ENCODE results near the gene GAL.

Gene GAL

DNA sequence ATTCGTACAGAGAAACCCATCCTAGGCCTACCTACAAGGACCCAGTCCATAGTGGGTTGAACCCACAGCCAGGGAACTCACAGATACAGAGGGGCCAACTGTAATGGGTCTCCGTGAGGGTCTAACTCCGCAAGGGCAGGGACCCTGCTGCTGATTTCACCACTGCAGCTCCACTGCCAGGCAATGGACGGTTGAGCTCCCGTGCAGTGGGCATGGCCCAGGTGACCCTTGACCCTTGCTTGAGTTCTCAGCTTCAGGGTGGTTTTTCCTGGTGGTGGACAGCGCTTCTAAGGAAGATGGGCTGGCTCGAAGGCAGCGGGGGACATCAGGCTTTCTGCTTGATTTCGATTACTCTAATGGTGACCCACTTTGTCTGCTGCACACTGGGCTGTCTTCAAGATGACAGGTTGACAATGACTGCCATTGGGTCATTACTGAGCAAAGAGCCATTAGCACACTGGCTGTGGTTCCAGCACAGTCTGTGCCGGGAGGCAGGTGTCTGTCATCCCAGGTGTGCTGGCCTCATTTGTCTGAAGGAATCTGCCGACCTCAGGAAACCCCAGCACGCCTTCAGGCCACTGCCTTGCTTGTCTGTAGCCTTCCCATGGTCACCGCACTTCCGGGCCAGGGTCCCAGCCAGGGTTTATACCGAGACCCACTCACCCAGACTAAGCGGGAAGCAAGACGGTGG is 3.7 kb upstream of the GAL start:
- no peak for DNase-seq (ENCODE audit: low read depth in 3 of 3)

- DNase-seq (ENCODE audit: low read depth in 3 of 3): no peak
These were observed 1.8 kb upstream of the GAL start for GRCh38 chr11:68682531-68682961.

DNA sequence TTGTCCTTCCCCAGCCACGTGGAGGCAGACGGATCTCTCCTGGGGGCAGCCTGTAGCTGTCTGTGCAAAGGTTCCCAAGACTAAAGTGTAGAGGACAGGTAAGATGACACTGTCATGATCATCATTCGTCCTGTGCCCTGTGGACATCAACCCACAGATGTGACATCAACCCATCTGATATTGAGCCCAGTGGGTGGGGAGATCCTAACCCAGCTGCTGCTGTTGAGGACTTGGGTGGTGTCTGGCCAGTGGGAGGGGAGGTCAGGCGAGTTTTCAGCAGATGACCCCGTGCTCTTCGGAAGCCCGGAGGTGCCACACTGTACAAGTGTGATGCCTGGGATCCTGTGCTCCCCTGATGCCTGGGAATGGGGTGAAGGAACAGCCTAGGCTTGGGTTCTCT is 1.2 kb upstream of the GAL start:
- no peak for DNase-seq (ENCODE audit: low read depth in 3 of 3)

DNA sequence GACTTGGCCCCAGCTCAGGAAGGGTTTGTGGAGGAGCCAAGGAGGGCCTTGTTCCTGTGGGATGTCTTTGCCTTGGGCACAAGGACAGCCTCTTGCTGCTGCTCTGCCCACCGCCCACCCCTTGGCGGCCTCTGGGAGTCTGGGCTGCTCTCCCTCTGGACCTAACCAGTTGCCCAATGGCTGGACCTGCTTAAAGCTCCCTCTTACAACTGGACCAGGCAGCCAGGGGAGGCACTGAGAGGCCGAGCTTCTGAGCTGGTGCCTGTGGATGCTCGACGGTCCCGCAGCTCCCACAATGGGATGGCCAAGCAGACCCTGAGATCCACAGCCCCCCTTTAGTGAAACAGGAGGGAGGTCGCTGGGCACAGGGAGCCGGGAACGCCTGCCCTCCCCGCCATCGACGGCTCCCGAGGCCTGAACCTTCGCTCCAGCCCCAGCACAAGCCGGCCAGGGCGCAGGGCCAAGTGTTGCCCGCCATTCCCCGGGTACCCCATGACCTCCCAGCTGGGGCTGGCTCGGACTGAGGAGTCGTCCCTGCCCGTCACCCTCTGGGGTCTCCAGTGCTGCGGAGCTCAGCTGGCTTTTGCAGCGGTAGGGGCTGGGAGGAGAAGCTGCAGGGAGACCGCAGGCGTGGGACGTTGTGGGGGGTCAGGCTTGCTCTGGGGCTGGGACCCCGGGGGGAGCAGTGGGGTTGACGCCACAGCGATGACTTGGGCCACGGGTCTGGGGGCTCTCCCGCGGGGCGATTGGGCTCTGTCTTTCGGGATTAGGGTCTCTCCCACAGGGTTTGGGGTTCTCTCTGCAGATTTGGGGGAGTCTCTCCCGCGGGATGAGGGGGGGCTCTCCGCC is 584 bp upstream of the GAL start:
- no peak for DNase-seq (ENCODE audit: low read depth in 3 of 3)

DNA sequence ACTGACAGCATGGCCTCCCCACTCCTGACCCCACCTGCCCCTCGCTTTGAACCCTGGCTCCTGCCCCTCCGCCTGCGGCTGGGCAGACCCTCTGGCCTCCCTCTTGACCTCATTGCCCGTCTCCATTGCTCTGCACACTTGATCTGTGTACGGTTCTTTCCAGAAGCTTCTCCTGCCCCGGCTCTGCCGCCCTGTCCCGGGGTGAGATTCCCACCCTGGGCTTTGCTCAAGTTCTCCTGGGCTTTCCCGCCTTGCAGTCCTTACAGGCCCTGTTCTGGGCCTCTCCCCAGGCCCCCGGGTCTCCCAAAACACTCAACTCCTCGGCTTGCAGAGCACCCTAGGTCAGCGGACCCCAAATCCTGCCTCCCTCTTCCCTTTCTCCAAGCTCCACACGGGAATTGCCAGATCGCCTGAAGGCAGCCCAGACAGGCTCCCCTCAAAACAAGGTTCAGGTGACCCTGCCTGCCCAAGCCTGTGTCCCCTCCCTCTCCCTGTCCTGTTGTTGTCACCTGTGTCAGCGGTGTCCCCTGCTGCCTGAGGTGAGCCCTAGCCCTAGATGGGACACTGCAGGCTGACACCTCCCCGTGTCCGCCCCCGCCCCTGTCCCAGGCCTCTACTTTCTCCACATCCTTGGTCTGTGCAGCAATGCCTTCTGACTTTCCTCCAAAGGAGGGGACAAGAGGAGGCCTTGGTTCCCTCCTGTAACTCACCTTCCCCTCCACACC is 1.5 kb downstream of the GAL start:
- no peak for DNase-seq (ENCODE audit: low read depth in 3 of 3)

- DNase-seq (ENCODE audit: low read depth in 3 of 3): no peak
These were observed 2.1 kb downstream of the GAL start for GRCh38 chr11:68686486-68686885.

DNA sequence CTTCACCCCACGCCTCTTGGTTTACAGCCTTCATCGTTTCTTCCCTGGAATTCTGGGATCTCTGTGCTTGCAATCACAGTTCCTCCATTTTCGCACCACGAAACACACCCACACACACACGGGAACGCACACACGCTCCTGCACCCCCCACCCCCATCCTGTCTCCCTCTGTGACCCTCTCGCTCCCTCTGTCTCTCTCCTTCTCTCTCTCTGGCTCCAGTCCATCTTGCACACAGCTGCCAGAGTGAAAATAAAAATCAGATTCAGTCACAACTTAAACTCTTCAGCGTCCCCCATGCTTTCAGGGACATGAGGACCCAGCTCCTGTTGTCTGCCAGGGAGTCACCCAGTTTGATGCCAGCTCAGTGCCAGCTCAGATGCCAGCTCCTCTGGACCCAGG is 3.0 kb downstream of the GAL start:
- no peak for DNase-seq (ENCODE audit: low read depth in 3 of 3)

DNA sequence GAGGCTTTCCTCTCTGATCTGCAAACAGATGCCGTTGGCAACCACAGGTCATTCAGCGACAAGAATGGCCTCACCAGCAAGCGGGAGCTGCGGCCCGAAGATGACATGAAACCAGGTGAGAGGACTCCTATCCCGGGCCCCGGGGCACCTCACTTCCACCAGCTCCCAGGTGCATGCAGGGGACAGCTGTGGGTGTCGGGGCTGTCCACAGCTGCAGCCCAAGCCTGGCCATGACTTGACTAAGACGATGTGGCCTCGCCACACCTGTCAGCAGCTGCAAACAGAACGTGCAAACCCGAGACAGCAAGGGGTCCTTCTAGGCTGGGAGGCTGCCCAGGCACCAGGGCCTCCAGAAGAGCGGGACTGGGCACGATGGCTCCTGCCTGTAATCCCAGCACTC is 3.6 kb downstream of the GAL start:
- no peak for DNase-seq (ENCODE audit: low read depth in 3 of 3)

- no peak for DNase-seq (ENCODE audit: low read depth in 3 of 3)
These were observed 4.5 kb downstream of the GAL start for GRCh38 chr11:68688881-68689280.

DNA sequence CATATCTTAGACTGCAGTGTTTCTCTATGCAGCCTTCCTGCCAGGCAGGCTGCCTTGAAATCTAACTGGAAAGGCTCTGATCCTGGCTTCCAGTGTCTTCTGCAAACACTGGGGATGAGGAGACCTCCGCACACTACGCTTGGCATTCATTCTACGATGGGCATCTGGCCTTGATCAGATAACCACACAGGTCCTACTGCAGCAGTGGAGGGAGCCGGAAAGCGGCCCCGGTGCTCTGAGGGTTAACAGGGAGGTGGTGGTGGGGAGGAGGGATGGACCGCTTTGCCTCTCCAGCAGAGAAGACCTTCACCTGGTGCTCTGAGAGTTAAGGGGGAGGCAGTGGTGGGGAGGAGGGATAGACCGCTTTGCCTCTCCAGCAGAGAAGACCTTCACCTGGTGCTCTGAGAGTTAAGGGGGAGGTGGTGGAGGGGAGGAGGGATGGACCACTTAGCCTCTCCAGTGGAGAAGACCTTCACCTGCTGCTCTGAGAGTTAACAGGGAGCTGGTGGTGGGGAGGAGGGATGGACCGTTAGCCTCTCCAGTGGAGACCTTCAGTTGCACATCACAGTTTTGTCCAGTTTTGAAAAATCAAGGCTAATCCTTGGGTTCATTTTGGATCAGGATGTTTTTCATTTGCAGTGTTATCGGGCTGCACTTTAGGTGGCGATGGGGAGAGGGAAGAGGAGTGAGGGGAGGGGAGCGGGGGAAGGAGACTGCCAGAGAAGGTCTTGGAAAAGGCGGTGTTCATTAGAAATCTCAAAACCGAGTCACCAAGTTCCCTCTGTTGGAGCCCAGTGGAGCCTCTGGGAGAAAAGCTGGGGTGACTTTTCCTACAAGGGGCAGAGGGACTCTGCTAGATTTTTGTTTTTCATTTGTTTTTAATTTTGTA is 5.6 kb downstream of the GAL start:
- DNase-seq (ENCODE audit: low read depth in 3 of 3): no peak

GRCh38 chr11:68690671-68691401 is 6.5 kb downstream of the GAL start:
- DNase-seq (ENCODE audit: low read depth in 3 of 3): no peak

- no peak for DNase-seq (ENCODE audit: low read depth in 3 of 3)
These were observed 7.0 kb downstream of the GAL start for GRCh38 chr11:68691402-68691784.

GRCh38 chr11:68692115-68692514 is 7.8 kb downstream of the GAL start:
- no peak for DNase-seq (ENCODE audit: low read depth in 3 of 3)

GRCh38 chr11:68692871-68693483 is 8.6 kb downstream of the GAL start:
- DNase-seq (ENCODE audit: low read depth in 3 of 3): no peak

- no peak for DNase-seq (ENCODE audit: low read depth in 3 of 3)
These were observed 9.1 kb downstream of the GAL start for GRCh38 chr11:68693484-68693882.

DNA sequence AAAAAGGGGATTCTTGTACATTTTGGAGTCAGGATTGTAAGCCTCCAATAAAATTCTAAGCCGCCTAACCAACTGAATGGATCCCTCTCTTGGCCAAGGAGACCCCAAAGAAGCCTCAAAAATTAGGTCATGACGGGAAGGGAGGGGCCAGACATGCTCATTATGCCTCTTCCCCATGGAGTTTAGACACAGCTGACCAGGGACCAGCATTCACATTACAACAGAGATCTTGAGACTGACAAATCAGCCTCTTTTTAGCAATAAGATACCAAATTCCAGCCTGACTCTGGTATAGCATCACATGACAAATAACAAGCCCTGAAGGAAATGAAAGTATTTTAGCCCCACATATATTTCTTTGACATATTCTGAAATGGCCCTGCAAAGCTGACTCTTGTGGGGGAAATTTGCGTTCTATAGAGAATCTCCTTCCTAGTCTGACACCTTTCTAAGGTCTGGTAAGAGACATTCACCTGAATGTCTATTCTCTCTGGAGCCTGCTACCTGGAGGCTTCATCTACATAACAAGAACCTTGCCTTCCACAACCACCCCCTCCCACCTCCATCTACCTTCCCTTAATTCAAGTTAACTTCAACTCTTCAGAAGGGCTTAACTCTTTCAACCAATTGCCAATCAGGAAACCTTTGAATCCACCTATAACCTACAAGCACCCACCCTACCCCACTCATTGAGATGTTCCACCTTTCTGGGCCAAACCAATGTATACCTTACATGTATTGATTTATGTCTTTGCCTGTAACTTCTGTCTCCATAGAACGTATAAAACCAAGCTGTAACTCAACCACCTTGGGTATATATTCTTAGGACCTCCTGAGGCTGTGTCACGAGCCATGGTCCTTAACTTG is 10.3 kb downstream of the GAL start:
- DNase-seq (ENCODE audit: low read depth in 3 of 3): no peak

DNA sequence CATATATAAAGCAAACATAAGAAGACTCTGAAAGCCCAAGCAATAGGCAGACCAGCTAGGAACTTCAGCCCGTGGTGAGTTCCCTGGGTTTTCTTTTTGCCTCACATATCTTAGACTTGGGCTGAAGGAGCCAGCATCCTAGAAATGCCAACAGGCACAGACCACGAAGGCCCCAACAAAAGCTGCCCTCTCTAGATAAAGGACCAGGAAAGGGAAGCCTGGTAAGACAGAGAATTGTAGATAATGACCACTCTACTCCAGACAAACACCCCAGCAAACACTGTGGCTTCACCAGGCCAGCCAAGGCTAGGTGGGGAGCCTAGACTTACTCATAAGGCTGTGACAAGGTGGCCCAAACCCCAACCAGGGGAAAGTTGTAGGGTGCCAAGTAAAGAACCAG is 11.2 kb downstream of the GAL start:
- no peak for DNase-seq (ENCODE audit: low read depth in 3 of 3)

- no peak for DNase-seq (ENCODE audit: low read depth in 3 of 3)
These were observed 14.6 kb downstream of the GAL start for GRCh38 chr11:68698993-68699392.

DNA sequence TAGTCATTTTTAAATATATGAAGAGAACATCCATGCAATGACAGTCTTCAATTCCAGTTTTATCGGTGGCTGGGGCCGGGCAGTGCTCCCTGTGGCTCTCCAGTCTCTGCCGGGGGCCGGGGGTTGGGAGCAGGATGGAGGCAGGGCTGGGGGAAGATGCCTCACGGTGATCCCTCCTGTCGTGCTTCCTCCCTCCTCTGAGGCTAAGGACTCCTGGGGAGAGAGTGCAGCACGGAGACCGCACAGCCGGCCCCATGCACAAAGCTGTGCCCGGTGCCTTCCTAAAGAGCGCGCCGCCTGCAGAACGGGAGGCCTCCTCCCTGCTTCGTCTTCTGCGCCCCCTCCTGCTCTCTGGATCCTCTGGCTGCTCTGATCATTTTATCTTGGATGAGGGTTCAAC is 20.5 kb downstream of the GAL start:
- DNase-seq (ENCODE audit: low read depth in 3 of 3): no peak

GRCh38 chr11:68707527-68707926 is 23.2 kb downstream of the GAL start:
- DNase-seq (ENCODE audit: low read depth in 3 of 3): no peak

Measured in stimulated activated CD4-positive, alpha-beta T cell treated with anti-CD3 and anti-CD28 coated beads, TNF-alpha, amount 100 ng/mL, for 4 hours (primary cell).